Measurements from ENCODE around the gene RAG2.

- TF ChIP-seq, protein P1, sequence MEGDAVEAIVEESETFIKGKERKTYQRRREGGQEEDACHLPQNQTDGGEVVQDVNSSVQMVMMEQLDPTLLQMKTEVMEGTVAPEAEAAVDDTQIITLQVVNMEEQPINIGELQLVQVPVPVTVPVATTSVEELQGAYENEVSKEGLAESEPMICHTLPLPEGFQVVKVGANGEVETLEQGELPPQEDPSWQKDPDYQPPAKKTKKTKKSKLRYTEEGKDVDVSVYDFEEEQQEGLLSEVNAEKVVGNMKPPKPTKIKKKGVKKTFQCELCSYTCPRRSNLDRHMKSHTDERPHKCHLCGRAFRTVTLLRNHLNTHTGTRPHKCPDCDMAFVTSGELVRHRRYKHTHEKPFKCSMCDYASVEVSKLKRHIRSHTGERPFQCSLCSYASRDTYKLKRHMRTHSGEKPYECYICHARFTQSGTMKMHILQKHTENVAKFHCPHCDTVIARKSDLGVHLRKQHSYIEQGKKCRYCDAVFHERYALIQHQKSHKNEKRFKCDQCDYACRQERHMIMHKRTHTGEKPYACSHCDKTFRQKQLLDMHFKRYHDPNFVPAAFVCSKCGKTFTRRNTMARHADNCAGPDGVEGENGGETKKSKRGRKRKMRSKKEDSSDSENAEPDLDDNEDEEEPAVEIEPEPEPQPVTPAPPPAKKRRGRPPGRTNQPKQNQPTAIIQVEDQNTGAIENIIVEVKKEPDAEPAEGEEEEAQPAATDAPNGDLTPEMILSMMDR (IDR thresholded peaks at IDR 0.05): no peak
- TF ChIP-seq POLR2A (IDR thresholded peaks at IDR 0.05): no peak
Measured at GRCh38 chr11:36586543-36586942, 11.5 kb downstream of the RAG2 start.

Measured in stomach (tissue), 4 donors.